Fibroblast of lung (primary cell): ENCODE data around the gene SYCE1L. TPM values are rescaled to one million over a fixed set of nuclear protein-coding genes. Genes with fewer than 3 reads are reported as not detected.
"Not testable (repeated sequence)": the region's sequence is repeated elsewhere in the genome, so short reads cannot be mapped to it uniquely, and the experiment has no call there.

Source experiments
- DNase-seq, 2 donors: peaks; one replicate each; pipeline versions ENCODE4 v3.0.0 to v3.0.0-alpha.2; 2010; ENCODE audit warnings: low read depth in 2 of 2
- H2AFZ ChIP-seq: 2 replicates; pipeline ENCODE4 v1.5.1; 2012; ENCODE audit warnings: low read length, control low read depth, inconsistent platforms
- H3K27ac ChIP-seq: 2 replicates; pipeline ENCODE4 v1.5.1; 2011; ENCODE audit warnings: low read length, control low read depth; ENCODE audit not compliant: insufficient read depth
- H3K27me3 ChIP-seq: 2 replicates; pipeline ENCODE4 v1.5.1; 2011; ENCODE audit warnings: mild to moderate bottlenecking, low read length; ENCODE audit not compliant: control insufficient read depth, insufficient read depth
- H3K36me3 ChIP-seq: 2 replicates; pipeline ENCODE4 v1.5.1; 2011; ENCODE audit warnings: low read length; ENCODE audit not compliant: control insufficient read depth, insufficient read depth
- H3K4me1 ChIP-seq: 2 replicates; pipeline ENCODE4 v1.5.1; 2011; ENCODE audit warnings: low read length; ENCODE audit not compliant: control insufficient read depth, insufficient read depth; ENCODE audit errors: extremely low read depth
- H3K4me2 ChIP-seq: 2 replicates; pipeline ENCODE4 v1.5.1; 2011; ENCODE audit warnings: low read length, control low read depth; ENCODE audit not compliant: insufficient read depth; ENCODE audit errors: extremely low read depth
- H3K4me3 ChIP-seq, 4 experiments: fragments of 200-600 bp in 1 of 4; sonication (generic) in 1 of 4; replicated peaks in 1 of 4; 2 replicates each; pipeline ENCODE4 v1.5.1; 2011 to 2016; ENCODE audit warnings: low read length in 4 of 4, low read depth in 3 of 4, mild to moderate bottlenecking in 3 of 4, control low read depth in 2 of 4, inconsistent platforms in 1 of 4, mixed read lengths in 1 of 4; ENCODE audit not compliant: insufficient read depth in 1 of 4; ENCODE audit errors: control extremely low read depth in 1 of 4
- H3K79me2 ChIP-seq: 2 replicates; pipeline ENCODE4 v1.5.1; 2012; ENCODE audit warnings: mild to moderate bottlenecking, low read length, inconsistent platforms; ENCODE audit not compliant: control insufficient read depth, insufficient read depth
- H3K9ac ChIP-seq: 2 replicates; pipeline ENCODE4 v1.5.1; 2011; ENCODE audit warnings: mild to moderate bottlenecking, low read length, control low read depth; ENCODE audit not compliant: insufficient read depth
- H3K9me3 ChIP-seq: 2 replicates; pipeline ENCODE4 v1.5.1; 2012; ENCODE audit warnings: low read depth, low read length; ENCODE audit not compliant: control insufficient read depth, insufficient read depth
- H4K20me1 ChIP-seq: 2 replicates; pipeline ENCODE4 v1.5.1; 2011; ENCODE audit warnings: low read length; ENCODE audit not compliant: control insufficient read depth, insufficient read depth; ENCODE audit errors: extremely low read depth
- EZH2 ChIP-seq: IDR thresholded peaks from 2 replicates; pipeline ENCODE4 v1.5.1; 2012; ENCODE audit warnings: low read length, control low read depth, mild to moderate bottlenecking; ENCODE audit errors: missing control alignments
- polyA plus RNA-seq, 2 donors: library from polyadenylated mRNA; depleted of rRNA in 1 of 2; stranded (reverse) in 1 of 2; unstranded in 1 of 2; fragments of >200 nt; gene quantifications; 2 replicates each; pipeline ENCODE4 v1.2.1, GENCODE V29; 2011 to 2012; ENCODE audit warnings: missing spikeins in 1 of 2
- total RNA-seq: library from RNA; depleted of rRNA; stranded (reverse); fragments of >200 nt; gene quantifications from 2 replicates; pipeline ENCODE4 v1.2.1, GENCODE V29; 2014
- TF ChIP-seq, protein P1 (sequence below), 2 donors: IDR thresholded peaks in 1 of 2; conservative IDR thresholded peaks in 1 of 2; 1 replicate in 1 of 2; 2 replicates in 1 of 2; pipeline ENCODE4 v1.5.1; 2011 to 2012; ENCODE audit warnings: low read length in 2 of 2, control low read depth in 1 of 2, inconsistent platforms in 1 of 2, low read depth in 1 of 2, mild to moderate bottlenecking in 1 of 2

The SYCE1L gene
- total and polyA plus RNA-seq, 2 donors (not counting 1 experiment from before 2014, with no cell fraction given) = 0.33 TPM; not detected in 1

DNA sequence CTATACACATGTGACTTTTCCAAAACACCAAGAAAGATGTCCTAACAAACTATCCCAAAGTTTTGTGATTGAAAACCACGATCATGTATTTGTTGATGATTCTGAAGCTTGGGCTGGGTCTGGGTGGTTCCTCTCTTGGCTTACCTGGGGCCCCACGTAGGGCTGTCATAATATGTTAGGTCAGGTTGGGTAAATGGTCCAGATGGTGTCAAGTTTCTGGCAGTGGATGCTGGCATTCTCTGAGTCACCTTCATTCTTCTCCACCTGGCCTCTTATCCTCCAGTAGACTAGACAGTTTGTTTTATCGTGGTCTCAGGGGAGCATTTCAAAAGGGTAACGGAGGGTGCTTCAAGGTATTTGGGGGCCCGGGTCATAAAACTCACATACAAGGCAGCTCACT, 39.4 kb downstream of the SYCE1L start:
- TF ChIP-seq EZH2 = no peak
- TF ChIP-seq, protein P1, sequence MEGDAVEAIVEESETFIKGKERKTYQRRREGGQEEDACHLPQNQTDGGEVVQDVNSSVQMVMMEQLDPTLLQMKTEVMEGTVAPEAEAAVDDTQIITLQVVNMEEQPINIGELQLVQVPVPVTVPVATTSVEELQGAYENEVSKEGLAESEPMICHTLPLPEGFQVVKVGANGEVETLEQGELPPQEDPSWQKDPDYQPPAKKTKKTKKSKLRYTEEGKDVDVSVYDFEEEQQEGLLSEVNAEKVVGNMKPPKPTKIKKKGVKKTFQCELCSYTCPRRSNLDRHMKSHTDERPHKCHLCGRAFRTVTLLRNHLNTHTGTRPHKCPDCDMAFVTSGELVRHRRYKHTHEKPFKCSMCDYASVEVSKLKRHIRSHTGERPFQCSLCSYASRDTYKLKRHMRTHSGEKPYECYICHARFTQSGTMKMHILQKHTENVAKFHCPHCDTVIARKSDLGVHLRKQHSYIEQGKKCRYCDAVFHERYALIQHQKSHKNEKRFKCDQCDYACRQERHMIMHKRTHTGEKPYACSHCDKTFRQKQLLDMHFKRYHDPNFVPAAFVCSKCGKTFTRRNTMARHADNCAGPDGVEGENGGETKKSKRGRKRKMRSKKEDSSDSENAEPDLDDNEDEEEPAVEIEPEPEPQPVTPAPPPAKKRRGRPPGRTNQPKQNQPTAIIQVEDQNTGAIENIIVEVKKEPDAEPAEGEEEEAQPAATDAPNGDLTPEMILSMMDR (conservative IDR thresholded peaks at IDR 0.05 in 1 of 2, IDR thresholded peaks at IDR 0.05 in 1 of 2; ENCODE audit: low read depth in 1 of 2, low read length in 2 of 2) = no peak
- no peak overlapping the region for H2AFZ ChIP-seq
- no peaks in the 10 kb centered on the region for H4K20me1 ChIP-seq
- DNase-seq = no peak
- no peak overlapping the region for H3K4me3 ChIP-seq
- no peak overlapping the region for H3K27ac ChIP-seq
- H3K9me3 ChIP-seq = no peaks in the 10 kb centered on the region
- H3K36me3 ChIP-seq = no peaks in the 10 kb centered on the region
- H3K4me1 ChIP-seq = no peaks in the 10 kb centered on the region
- H3K27me3 ChIP-seq = no peaks in the 10 kb centered on the region
- H3K79me2 ChIP-seq = no peaks in the 10 kb centered on the region
- no peak overlapping the region for H3K4me2 ChIP-seq
- H3K9ac ChIP-seq = no peak overlapping the region

DNA sequence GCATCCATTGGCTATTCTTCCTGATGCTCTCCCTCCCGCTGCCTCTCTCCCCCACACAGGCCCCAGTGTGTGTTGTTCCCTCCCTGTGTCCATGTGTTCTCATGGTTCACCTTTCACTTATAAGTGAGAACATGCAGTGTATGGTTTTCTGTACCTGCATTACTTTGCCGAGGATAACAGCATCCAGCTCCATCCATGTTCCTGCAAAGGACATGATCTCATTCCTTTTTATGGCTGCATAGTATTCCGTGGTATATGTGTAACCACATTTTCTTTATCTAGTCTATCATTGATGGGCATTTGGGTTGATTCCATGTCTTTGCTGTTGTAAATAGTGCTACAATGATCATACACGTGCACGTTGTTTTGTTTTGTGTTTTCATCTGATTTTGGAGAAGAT, 43.3 kb downstream of the SYCE1L start:
- not testable (repeated sequence) for H3K79me2 ChIP-seq, H3K36me3 ChIP-seq, H3K27me3 ChIP-seq, H3K4me3 ChIP-seq, DNase-seq, H3K9me3 ChIP-seq, H3K9ac ChIP-seq, H2AFZ ChIP-seq, H3K4me1 ChIP-seq, H4K20me1 ChIP-seq, H3K27ac ChIP-seq, H3K4me2 ChIP-seq

DNA sequence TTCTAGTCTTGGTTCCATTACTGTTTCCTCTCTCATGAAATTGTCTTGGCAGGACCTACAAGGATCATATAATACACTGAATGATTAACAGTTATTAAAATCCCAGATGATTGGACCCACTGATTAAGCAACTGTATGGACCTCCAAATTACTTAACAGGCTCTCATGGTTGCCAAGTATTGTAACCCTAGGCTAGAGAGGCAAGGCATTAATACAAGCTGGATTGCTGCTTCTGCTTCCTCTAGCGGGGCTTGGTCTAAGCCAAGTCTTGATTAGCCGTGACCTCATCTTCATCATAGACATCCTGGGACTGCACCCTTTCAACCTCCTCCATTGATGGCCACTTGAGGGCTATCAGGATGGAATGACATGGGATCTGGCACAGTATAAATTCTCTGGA, 46.9 kb downstream of the SYCE1L start:
- no peak for DNase-seq
- no peak overlapping the region for H3K4me2 ChIP-seq
- H2AFZ ChIP-seq = no peak overlapping the region
- H4K20me1 ChIP-seq = no peaks in the 10 kb centered on the region
- H3K79me2 ChIP-seq = no peaks in the 10 kb centered on the region
- H3K9me3 ChIP-seq = no peaks in the 10 kb centered on the region
- H3K4me3 ChIP-seq = no peak overlapping the region
- TF ChIP-seq EZH2 = no peak
- TF ChIP-seq, protein P1 (conservative IDR thresholded peaks at IDR 0.05 in 1 of 2, IDR thresholded peaks at IDR 0.05 in 1 of 2; ENCODE audit: low read depth in 1 of 2, low read length in 2 of 2) = no peak
- no peaks in the 10 kb centered on the region for H3K4me1 ChIP-seq
- H3K36me3 ChIP-seq = no peaks in the 10 kb centered on the region
- no peak overlapping the region for H3K27ac ChIP-seq
- no peak overlapping the region for H3K9ac ChIP-seq
- H3K27me3 ChIP-seq = no peaks in the 10 kb centered on the region

DNA sequence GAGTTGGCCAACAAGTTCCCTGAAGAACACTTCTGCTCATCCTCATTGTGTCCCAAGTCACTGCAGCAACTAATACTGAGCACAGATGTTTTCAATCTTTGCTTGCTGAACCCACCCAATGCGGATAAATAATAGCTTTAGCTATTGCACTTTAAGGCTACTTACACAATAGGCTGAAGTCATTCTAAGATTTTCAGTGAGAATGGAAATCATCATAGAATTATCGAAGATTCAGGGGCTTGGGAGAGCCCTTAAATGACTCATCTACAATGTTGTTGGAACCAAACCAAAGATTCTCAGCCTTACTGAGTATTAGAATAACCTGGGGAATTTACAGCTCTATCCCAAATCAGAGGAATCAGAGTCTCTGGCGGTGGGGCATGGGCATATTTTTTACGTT, 51.2 kb downstream of the SYCE1L start:
- Histone ChIP-seq H3K36me3 (no peaks in the 10 kb centered on the region), H3K4me1 (no peaks in the 10 kb centered on the region), H3K9ac (no peak overlapping the region), H3K79me2 (no peaks in the 10 kb centered on the region), H3K4me2 (no peak overlapping the region), H2AFZ (no peak overlapping the region), H3K27ac (no peak overlapping the region), H4K20me1 (no peaks in the 10 kb centered on the region), H3K4me3 (no peak overlapping the region), H3K27me3 (no peaks in the 10 kb centered on the region), H3K9me3 (no peaks in the 10 kb centered on the region)
- no peak for TF ChIP-seq EZH2
- TF ChIP-seq, protein P1 (conservative IDR thresholded peaks at IDR 0.05 in 1 of 2, IDR thresholded peaks at IDR 0.05 in 1 of 2; ENCODE audit: low read depth in 1 of 2, low read length in 2 of 2) = no peak
- peak; percentile 37 to 49 for DNase-seq
